NCI-H2227 (cell line): ENCODE data around the gene BIRC2.
"Not testable (repeated sequence)": the region's sequence is repeated elsewhere in the genome, so short reads cannot be mapped to it uniquely, and the experiment has no call there.

Source experiments
- DNase-seq: peaks from one replicate; lab custom pipeline; 2025; ENCODE audit not compliant: unreplicated experiment; lab: John Stamatoyannopoulos, UW

The BIRC2 gene

DNA sequence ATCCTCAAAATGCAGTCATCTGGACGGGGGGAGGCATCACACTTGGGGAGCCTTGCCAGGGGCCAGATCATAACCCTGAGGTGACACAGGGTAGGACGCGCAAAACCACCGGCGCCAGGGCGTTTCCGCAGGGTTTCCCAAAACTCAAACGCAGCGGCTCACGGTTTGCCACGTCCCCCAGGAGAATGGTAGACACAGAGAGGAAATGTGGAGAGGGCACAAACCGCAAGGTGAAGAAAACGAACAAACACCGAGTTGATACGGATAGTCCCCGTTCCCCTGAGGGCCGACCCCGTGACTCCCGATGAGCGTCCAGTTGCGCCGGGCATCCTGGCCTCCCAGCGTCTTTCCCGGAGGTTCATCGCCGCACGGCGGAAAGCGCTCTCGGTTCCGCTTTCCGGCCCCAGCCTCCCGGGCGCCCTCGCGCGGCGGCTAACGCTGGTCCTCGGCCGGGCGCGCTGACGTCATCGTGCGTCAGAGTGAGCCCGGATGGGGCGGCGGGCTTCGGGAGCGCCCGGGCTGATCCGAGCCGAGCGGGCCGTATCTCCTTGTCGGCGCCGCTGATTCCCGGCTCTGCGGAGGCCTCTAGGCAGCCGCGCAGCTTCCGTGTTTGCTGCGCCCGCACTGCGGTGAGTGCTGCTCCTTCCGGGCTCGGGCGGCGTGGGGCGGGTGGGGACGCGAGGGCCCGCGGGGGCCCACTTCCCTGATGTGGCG, at the start of gene BIRC2:
Gene BIRC2 (plus strand): TSS at position 467 of the 714 bp plus-strand sequence. CDS start 2,641 bp downstream, outside the sequence.
- peak; percentile 94 for DNase-seq

DNA sequence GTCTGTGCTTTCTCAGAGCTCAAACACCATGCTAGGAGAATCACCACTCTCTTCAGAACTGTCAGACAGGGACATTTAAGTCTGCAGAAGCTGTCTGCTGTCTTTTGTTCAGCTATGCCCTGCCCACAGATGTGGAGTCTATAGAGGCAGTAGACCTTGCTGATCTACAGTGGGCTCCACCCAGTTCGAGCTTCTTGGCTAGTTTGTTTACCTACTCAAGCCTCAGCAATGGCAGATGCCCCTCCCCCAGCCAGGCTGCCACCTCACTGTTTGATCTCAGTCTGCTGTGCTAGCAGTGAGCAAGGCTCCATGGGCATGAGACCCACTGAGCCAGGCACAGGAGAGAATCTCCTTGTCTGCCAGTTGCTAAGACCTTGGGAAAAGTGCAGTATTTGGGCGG, 46.2 kb upstream of the BIRC2 start:
- not testable (repeated sequence) for DNase-seq

DNA sequence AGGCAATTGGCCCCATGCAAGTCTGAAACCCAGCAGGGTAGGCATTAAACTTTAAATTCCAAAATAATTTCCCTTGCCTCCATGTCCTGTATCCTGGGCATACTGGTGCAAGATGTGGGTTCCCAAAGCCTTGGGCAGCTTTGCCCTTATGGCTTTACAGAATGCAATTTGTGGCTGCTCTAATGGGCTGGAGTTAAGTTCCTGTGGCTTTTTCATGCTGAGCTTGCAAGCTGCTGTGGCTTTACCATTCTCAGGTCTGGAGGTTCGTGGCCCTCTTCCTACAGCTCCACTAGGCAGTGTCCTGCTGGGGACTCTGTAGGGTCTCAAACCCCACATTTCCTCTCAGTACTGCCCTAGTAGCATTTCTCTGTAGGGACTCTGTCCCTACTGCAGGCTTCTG, 44.8 kb upstream of the BIRC2 start:
- no peak for DNase-seq

DNA sequence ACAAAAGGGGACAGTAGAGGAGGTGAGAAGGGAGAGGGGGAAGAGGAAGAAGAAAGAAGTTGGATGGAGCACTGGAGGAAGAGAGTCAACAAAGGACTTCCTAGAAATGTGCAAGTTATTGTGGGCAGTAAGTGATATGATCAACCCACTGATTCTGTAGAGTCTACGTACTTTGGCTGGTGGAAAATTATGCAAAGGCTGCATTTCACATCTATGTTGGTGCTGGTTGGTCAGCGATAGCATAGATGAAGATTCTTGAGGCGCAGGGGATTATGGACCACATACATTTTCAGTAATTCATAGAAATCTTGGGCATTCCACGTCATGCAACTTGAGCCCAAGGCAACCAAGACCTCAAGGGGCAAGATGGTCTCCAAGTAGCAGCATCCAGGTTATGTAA, 42.3 kb upstream of the BIRC2 start:
- DNase-seq = no peak

DNA sequence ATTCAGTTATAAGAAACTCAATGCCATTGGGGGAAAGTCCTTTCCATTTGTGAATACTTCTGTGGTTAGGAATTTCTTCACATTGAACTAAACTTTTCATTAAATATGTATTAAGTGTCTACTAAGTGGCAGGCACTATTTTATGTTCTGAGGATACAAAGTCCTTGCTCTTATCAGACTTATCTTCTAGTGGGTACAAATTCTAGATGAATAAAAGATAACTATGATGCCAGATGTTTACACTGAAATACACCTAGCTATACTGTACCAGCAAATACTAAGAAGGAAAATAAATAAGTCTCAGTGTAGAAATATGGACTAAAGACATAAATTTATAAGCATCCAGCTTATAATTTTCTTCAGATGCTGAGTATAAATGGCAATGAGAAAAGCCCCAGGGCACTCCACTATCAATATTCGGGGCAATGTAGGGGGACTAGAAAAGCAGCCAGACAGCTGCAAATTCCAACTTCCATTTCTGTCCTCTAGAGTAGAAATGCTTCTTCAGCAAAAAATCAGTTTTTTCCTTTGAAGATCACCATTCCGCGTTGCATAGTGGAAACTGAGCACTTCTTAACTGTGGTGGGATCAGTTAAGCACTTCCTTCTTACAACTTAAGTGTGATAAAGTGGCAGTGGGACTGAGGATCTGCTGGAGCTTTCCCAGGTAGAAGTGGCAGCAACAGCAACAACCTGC, 41.5 kb upstream of the BIRC2 start:
- no peak for DNase-seq

DNA sequence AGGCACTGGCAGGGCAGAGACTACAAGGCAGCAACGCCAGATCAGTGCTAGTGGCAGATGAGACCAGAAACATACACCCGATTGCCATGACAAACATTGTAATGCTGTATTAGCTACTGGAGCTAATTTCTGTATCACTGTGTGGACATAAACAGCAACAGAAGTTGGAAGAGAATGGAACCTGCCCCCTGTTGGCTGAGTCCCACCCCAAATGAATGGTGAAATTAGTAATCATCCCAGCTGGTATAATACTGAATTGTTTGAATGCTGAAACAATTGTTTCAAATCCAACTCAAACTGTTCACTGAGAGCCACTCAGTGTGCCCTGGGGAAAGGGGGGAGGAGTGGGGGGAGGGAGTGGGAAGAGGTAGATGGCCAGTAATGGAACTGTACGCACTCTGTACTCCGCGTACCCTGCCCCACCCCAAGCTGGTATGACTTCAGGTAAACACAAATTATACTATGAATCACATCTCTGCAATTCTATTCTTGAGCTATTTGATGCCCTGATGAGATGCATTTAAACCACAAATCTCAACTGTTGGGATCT, 40.9 kb upstream of the BIRC2 start:
- DNase-seq = no peak

DNA sequence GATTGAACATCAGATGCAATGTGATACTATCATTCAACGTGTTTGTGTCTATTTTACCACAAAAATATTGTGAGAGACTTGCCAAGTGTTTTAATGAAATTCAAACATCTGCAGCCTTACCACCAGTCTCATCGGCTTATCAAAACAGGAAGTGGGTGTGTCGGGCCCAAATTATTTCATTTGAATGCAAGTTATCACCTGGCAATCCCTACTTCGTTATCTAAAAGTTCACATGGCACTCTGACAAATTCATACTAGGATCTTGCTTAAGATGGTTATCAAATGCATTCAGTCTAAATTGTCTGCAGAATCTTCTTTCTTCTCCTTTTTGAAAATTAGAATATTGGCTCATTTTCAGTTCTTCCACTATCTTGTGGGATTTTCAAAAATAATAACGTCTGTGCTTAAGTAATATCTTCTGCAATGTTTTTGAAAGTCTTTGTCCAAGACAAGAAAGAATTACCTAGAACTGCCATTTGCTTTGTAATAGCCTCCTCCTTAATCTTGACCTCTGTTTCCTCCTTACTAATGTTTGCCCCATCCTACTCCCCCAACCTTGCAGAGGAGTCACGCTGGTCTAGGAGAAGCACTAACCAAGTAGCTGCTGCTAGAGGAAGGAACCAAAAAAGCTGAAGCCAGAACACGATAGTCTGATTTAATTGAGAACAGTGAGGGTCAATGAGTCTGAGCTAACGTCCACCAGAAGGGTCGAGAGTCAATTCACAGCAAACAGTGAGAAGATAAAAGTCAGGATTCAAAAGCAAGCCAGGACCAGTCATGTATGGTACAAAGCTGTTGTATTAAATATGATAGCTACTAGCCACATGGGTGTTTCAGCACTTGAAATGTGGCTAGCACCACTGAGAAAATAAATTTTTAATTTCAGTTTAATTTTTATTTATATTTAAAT, 39.9 kb upstream of the BIRC2 start:
- no peak for DNase-seq

DNA sequence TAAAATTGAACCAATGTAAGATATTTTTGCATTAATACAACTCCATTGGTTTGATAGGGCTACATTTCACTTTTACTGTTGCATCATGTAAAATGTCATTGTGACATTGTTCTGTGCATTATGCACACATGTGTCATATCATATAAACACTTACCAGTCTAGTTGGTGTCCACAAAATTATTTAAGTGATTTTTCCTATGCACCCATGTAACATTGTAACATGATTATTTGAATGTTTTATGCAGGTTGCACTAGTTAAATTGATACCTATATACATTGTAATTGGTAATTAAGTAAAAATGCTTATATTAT, 39.3 kb upstream of the BIRC2 start:
- DNase-seq = no peak

DNA sequence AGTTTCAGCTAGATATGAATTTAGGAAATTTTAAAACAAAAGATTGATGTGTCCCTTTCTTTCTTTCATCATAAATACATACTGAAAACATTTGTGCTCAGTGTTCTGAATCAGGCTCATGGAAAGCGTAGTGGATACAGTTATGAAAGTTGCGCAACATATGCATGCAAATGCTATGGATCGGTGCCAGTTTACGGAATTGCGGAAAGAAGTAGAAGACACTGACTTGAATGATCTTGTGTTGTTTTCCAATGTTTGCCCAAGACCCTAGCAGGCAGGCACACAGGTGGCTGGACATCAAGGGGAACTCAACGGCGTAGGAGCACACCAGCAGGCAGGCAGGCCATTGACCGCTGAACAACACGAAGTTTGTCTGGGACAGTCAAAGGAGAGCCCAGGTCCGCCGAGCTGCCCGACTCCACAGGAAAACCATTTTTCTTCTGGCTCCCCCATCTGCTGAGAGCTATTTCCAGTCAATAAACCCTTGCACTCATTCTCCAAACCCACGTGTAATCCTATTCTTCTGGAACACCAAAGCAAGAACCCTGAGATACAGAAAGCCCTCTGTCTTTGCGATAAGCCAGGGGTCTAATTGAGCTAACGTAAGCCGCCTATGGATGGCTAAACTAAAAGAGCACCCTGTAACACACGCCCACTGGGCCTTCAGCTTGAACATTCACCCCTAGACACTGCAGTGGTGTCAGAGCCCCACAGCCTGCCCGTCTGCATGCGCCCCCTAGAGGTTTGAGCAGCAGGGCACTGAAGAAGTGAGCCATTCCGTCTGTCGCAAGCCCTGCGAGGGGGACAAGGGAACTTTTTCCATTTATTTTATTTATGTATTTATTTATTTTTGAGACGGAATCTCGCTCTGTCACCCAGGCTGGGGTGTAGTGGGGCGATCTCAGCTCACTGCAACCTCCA, 37.1 kb upstream of the BIRC2 start:
- no peak for DNase-seq

DNA sequence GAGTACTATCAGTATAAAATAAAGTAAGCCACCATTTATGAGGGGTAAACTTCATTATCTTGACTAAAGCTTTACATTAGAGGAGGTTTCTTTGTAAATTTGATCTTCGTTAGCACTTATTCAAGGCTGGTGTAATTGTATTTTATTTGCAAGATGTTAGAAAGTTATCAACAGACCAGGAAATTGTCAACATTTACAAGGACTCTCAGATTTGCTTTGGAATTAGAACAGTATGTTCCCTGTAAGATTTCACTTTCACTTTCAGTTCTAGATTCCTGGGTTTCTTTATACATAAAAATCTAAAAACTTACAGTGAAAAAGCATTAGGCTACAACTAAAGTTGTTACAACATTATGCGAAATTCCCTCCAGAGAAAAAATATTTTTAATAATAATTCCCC, 34.3 kb upstream of the BIRC2 start:
- no peak for DNase-seq

DNA sequence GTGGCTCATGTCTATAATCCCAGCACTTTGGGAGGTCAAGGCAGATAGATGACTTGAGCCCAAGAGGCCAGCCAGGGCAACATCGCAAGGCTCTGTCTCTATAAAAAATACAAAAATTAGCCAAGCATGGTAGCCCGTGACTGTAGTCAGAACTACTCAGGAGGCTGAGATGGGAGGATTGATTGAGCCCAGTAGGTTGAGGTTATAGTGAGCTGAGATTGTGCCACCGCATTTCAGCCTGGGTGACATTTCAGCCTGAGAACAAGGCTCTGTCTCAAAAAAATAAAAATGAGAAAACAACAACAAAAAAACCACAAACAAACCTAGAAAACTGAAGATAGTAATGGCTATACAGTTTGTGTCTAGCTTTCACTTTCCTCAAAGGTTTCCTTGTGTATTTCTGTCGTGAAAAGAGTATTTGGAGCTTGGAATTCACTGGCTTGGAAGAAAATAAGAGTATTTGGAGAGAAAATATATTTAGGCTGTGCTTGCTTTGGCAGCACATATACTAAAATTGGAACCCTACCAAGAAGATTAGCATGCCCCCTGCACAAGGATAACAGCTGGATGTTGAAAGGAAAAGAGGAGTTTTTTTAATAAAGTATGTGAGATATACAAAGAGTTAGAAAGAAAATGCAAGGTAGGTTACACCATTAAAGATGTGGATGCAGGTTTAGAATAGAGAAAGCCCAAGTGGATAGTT, 33.6 kb upstream of the BIRC2 start:
- no peak for DNase-seq

DNA sequence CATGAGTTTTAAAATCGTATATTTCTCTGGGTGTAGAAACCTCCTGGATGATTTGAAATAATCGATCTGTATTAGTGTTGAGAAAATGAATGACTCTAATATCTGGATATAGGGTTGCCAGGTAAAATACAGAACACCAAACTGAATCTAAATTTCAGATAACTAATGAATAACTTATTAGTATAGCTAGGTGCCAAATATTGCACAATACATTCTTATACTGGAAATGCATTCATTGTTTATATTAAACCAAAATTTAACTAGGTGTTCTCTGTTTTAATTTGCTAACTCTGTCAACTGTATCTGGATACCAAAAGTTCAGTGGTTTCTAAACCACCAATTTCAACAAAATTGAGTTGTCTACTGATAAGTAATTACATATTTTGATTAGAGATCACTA, 32.2 kb upstream of the BIRC2 start:
- DNase-seq = no peak

DNA sequence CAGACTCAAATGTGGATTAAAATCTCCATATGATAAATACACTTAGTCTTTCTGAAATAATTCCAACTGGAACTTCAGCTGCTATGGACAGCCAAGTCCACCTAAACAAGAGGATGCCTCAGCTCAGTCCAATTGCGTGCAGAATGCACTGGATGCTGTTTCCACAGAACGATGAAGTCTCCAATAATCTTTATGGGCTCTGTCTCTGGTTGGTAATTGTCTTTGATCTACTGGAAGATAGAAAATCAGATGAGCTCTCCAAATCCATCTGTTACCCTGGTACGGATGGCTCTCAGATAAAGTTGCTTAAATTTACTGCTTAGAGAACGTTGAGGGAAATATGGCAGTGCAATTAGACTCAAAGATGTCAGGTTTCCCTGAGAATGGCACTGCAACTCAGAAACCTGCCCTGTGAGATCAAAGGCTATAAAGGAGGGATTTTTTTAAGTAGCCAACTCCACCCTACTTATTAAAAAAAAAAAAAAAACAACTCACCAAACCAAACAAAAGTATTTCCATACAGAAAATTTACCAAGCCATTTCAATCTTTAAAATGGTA, 30.6 kb upstream of the BIRC2 start:
- no peak for DNase-seq

DNA sequence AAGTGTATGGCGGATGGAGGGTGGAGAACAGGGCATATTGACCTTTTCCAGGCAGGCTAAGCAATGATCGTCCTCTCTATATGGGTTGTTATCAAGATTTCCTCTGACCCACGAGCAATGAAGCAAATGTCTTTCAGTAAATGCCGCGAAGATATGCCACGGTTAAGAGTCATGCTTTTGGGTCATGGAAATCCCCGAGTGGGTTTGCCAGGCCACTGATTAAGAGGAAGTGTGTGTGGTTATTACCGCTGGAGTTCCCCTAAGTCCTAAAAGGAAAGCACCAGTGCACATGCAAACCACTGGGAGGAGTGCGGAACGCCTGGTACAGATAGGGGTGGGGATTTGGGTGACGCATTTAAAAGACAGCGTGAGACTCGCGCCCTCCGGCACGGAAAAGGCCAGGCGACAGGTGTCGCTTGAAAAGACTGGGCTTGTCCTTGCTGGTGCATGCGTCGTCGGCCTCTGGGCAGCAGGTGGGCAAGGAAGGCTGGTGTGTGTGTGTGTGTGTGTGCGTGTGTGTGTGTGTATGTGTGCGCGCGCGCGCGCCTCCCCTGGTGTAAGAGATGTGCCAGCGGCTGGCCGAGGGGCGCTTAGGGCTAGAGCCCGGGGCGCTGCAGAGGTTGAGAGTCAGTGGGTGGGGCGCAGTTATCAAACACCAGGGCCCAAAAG, 29.8 kb upstream of the BIRC2 start, which contains the start of gene BIRC3:
Gene BIRC3 (plus strand): TSS at position 386 of the 669 bp plus-strand sequence. CDS start 7,026 bp downstream, outside the sequence.
- DNase-seq = peak; percentile 76

DNA sequence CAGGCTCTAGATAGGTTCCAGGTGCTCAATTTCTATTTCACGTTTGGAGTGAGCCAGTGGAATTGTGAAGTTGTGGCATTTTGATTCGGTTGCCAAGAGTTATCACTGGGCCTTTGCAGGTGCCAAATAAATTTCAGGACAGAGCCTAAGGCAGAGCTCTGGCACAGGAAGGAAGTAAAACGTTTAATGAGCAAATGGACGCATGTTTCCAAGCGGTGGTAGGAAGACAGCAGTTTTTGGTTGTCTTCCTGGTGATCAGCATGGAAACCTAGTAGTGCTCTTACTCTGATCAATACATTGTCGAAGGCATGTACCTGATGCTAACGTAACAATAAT, 29.3 kb upstream of the BIRC2 start:
- DNase-seq = no peak

DNA sequence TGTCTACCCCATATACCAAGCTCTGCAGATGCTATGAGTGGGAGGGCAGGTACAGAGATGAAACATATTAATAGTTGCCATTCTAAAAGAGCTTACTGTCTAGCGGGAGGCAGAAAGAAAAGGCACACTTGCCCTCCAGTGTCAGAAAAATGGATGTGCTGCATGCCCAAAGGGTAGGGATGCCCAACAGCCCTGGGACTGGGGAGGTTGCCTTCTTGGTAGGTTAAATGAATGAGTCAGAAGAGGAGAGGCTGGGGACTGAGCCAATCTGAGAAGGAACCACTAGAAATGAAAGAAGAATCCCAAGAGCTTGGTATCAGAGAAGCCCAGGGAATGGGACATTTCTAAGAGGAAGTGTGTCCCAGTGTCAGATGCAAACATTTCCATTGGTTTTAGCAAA, 28.5 kb upstream of the BIRC2 start:
- DNase-seq = no peak

DNA sequence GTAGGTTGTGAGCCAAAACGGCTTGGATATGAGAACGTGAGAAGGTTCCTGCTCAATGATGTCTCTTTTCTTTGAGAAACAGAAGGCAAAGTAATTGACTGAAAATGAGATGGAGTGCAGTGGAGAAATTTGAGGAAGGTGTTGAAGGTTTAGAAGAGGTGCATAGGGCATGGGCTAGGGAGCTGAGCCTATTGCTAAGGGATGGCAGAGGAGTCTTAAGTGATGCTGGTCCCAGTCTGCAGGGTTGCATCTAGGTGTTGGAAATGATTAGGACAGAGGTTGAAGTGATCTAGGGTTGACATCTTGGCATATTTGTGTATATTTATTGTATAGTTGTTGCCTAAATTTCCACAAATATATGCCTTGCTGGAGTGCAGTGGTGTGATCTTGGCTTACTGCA, 27.5 kb upstream of the BIRC2 start:
- no peak for DNase-seq

DNA sequence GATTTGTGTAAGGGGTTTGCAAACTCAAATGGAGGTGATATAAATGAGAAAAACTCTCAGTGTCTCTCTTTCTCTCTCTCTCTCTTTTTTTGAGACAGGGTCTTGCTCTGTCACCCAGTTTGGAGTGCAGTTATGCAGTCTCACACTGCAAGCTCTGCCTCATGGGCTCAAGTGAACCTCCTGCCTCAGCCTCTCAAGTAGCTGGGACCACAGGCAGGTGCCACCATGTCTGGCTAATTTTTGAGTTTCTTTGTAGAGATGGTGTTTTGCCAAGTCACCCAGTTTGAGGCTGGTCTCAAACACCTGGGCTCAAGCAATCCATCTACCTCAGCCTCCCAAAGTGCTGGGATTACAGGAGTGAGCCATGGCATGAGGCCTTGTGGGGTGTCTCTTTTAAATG, 26.8 kb upstream of the BIRC2 start:
- no peak for DNase-seq

DNA sequence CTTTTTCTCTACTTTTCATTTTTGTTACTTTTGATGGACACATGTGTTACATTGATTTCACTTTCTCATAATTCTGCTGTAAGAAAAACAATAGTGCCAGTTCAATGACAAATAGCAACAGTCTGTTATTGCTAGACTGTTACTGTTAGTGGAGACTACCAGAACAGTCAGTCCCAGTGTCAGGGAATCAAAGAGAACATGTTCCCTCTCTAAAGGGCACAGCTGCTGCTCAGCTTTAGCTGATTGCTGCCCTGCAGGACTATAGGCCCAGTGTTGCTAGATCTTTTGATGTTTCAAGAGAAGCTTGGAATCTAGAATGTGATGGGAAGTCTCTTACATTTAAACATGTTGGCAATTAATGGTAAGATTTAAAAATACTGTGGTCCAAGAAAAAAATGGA, 26.3 kb upstream of the BIRC2 start:
- no peak for DNase-seq
